GM12865 (cell line): ENCODE results near the gene LRRK2.
A peak's percentile ranks its signal among the peaks of the same experiment; 100 is the strongest.

ENCODE experiments used
- DNase-seq: peaks from one replicate; pipeline ENCODE4 v3.0.0; 2010; ENCODE audit warnings: low read depth
- H3K4me3 ChIP-seq: 2 replicates; pipeline ENCODE4 v1.5.1; 2011; ENCODE audit warnings: mild to moderate bottlenecking, low read depth, low read length, control low read depth
- CTCF ChIP-seq: IDR thresholded peaks from 2 replicates; pipeline ENCODE4 v1.5.1; 2011; ENCODE audit warnings: low read length, control low read depth, low read depth, inconsistent platforms; ENCODE audit not compliant: insufficient read depth; ENCODE audit errors: missing control alignments

LRRK2 gene

GRCh38 chr12:40224439-40225291 lies at the start of gene LRRK2:
LRRK2 (plus strand) TSS chr12:40224997; CDS start chr12:40225132, 135 bp downstream.
- TF ChIP-seq CTCF, result peak; percentile 10
- H3K4me3 ChIP-seq, result peak within 1 kb of the TSS; percentile 38
- peak; percentile 76 for DNase-seq

DNA sequence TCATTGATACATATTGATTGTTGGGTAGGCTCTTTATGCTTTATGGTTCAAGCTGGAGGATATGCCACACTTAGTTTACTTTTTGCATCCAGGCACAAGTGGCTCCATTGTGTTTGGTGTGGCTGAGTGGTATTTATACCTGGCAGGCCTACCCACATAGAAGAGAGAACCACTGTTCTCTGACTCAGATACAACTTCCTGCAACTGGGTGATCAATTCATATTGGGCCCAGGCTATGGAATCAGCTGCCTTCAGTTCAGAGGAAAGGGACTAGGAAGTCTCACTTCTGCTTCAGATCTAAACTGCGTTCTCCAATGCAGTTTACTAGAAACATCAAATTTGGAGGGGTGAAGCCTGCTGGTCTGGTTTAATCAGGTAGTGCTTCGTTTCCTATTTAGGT lies 49.8 kb upstream of the LRRK2 start:
- H3K4me3 ChIP-seq, result no peak overlapping the region
- no peak for TF ChIP-seq CTCF
- no peak for DNase-seq

DNA sequence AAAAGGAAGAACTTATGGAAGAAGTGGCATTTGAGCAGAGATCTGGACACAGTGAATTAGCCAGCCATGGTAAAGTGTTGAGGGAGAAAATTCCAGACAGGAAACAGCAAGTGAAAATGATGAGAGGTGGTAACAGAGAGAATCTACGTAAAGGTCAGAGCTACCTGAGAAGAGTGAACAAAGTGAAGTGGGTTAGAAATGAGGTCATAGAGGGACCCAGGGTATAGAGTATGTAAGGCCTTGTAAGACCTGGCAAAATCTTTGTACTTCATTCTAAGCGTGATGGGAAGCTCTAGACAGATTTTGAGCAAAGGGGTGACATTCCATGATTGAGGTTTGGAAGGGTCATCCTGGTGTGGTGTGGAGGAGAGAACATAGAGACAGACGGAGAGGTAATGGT lies 49.3 kb upstream of the LRRK2 start:
- no peak for TF ChIP-seq CTCF
- DNase-seq, result no peak

GRCh38 chr12:40178701-40179100 lies 46.1 kb upstream of the LRRK2 start:
- H3K4me3 ChIP-seq, result no peak overlapping the region
- no peak for TF ChIP-seq CTCF
- no peak for DNase-seq

More for the DNA sequence above, 49.3 kb upstream of the LRRK2 start:
- H3K4me3 ChIP-seq, result no peak overlapping the region

GRCh38 chr12:40181490-40181889 lies 43.3 kb upstream of the LRRK2 start:
- TF ChIP-seq CTCF, result no peak
- no peak overlapping the region for H3K4me3 ChIP-seq
- no peak for DNase-seq

GRCh38 chr12:40183715-40184114 lies 41.1 kb upstream of the LRRK2 start:
- H3K4me3 ChIP-seq, result no peak overlapping the region
- no peak for DNase-seq
- no peak for TF ChIP-seq CTCF
